ENCODE measurements around the gene NOS1AP.

DNA sequence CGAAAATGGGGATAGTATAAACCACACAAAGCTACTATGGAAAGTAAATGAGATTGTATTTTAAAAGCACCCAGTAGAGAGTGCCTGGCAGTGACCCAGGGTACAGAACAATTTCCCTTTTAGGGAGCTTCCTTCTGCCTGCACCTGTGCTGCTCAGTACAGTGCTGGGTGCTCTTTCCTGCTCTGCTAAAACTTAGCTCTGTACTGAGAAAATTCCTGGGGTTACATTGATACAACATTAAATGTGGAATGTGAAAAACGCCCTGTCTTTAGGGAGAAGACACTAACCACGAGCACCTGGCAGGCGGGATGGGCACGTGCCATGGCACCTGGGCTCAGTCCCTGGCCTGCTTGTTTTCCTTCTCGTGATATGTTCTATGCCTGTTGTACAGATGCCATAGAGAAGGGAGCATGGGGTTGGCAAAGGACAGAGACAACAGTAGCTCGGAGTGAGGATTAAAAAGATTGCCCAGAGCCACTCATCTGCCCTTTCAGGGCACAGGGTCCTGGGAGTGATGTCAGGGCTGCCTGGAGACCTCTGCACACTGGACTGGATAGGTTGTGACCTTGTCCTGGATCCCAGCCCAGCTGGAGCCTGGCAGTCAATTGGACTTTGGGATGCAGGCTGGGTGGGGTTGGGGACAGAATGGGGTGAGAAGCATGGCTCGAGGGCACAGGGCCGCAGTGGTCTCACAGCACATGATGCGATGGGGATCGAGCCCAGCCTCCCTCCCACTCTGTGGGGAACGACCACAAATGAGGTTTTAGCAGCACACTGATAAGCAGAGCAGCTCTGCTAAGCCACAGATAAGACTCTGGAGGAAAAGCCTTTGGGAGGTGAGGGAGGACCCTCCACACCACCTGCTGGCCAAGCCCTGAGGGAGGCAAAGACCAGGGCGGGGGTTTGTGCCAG is 302.9 kb downstream of the NOS1AP start:
- TF ChIP-seq NFIC (IDR thresholded peaks at IDR 0.05): peak; percentile 90
- TF ChIP-seq POLR2A (conservative IDR thresholded peaks at IDR 0.05): no peak
- no peak for TF ChIP-seq YBX1 (IDR thresholded peaks at IDR 0.05)
- TF ChIP-seq ZNF639 (CRISPR knock-in tag; conservative IDR thresholded peaks at IDR 0.05 in 1 of 2, IDR thresholded peaks at IDR 0.05 in 1 of 2): peak in 1 of 2 experiments; percentile 79; a peak in 2 of 4 replicates
- TF ChIP-seq, protein P1, sequence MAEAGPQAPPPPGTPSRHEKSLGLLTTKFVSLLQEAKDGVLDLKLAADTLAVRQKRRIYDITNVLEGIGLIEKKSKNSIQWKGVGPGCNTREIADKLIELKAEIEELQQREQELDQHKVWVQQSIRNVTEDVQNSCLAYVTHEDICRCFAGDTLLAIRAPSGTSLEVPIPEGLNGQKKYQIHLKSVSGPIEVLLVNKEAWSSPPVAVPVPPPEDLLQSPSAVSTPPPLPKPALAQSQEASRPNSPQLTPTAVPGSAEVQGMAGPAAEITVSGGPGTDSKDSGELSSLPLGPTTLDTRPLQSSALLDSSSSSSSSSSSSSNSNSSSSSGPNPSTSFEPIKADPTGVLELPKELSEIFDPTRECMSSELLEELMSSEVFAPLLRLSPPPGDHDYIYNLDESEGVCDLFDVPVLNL (CRISPR knock-in tag; IDR thresholded peaks at IDR 0.05; ENCODE audit: low read depth): no peak
- TF ChIP-seq PRDM10 (IDR thresholded peaks at IDR 0.05; ENCODE audit: partially characterized antibody): no peak
- TF ChIP-seq HNRNPL (IDR thresholded peaks at IDR 0.05; ENCODE audit: low read depth, low read length): no peak
- TF ChIP-seq MEF2A (IDR thresholded peaks at IDR 0.05; ENCODE audit: control insufficient read depth, low read depth, low read length): peak; percentile 67; the same call in 1 of the 2 replicates
- TF ChIP-seq GABPA (tag; conservative IDR thresholded peaks at IDR 0.05; ENCODE audit: low read depth): no peak
